ENCODE measurements around the gene OR2T35. TPM values are rescaled to one million over a fixed set of nuclear protein-coding genes. Genes with fewer than 3 reads are reported as not detected.

OR2T35 gene
- total RNA-seq, 1 donor from 2014 or later = not detected

- H3K27me3 ChIP-seq (ENCODE audit: insufficient read depth, low read length) = no peaks in the 10 kb centered on the region
- FAIRE-seq = no peak
- H3K9ac ChIP-seq (ENCODE audit: low read length) = no peak overlapping the region
- no peaks in the 10 kb centered on the region for H3K36me3 Mint-ChIP-seq (ENCODE audit: low read depth, unreplicated experiment)
- H3K9me3 Mint-ChIP-seq (ENCODE audit: unreplicated experiment) = peaks cover 6% of the 10 kb centered on the region
- no peaks in the 10 kb centered on the region for H3K9me3 ChIP-seq (ENCODE audit: insufficient read depth, low read depth, low read length)
- no peaks in the 10 kb centered on the region for H3K36me3 ChIP-seq (ENCODE audit: insufficient read depth, low read length)
- H3K27ac ChIP-seq (ENCODE audit: low read depth, low read length) = no peak overlapping the region
- no peak overlapping the region for H3K27ac Mint-ChIP-seq (ENCODE audit: unreplicated experiment)
- no peaks in the 10 kb centered on the region for H3K4me1 ChIP-seq (ENCODE audit: insufficient read depth, low read length)
- no peak overlapping the region for H3K4me3 ChIP-seq (ENCODE audit: insufficient read depth, low read depth, low read length)
- no peaks in the 10 kb centered on the region for H3K79me2 ChIP-seq (ENCODE audit: insufficient read depth, low read length)
- no peaks in the 10 kb centered on the region for H4K20me1 ChIP-seq (ENCODE audit: insufficient read depth, low read length)
- no peak overlapping the region for H2AFZ ChIP-seq (ENCODE audit: low read depth, low read length)
- no peaks in the 10 kb centered on the region for H3K27me3 Mint-ChIP-seq (ENCODE audit: low read depth, unreplicated experiment)
- TF ChIP-seq, protein P1, sequence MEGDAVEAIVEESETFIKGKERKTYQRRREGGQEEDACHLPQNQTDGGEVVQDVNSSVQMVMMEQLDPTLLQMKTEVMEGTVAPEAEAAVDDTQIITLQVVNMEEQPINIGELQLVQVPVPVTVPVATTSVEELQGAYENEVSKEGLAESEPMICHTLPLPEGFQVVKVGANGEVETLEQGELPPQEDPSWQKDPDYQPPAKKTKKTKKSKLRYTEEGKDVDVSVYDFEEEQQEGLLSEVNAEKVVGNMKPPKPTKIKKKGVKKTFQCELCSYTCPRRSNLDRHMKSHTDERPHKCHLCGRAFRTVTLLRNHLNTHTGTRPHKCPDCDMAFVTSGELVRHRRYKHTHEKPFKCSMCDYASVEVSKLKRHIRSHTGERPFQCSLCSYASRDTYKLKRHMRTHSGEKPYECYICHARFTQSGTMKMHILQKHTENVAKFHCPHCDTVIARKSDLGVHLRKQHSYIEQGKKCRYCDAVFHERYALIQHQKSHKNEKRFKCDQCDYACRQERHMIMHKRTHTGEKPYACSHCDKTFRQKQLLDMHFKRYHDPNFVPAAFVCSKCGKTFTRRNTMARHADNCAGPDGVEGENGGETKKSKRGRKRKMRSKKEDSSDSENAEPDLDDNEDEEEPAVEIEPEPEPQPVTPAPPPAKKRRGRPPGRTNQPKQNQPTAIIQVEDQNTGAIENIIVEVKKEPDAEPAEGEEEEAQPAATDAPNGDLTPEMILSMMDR (IDR thresholded peaks at IDR 0.05; ENCODE audit: insufficient read depth, low read depth, low read length) = no peak
- TF ChIP-seq EZH2 (IDR thresholded peaks at IDR 0.05; ENCODE audit: insufficient read depth, low read length) = no peak
- H3K4me3 Mint-ChIP-seq (ENCODE audit: unreplicated experiment) = no peak overlapping the region
- H3K4me2 ChIP-seq (ENCODE audit: low read length) = no peak overlapping the region
- H3K4me1 Mint-ChIP-seq (ENCODE audit: low read depth, unreplicated experiment) = no peaks in the 10 kb centered on the region
- no peak for DNase-seq (ENCODE audit: low read depth)
Measured at GRCh38 chr1:248610301-248610700, 34.8 kb downstream of the OR2T35 start.

- Mint-ChIP-seq H3K4me1 (ENCODE audit: low read depth, unreplicated experiment) (no peaks in the 10 kb centered on the region), H3K36me3 (ENCODE audit: low read depth, unreplicated experiment) (no peaks in the 10 kb centered on the region), H3K4me3 (ENCODE audit: unreplicated experiment) (no peak overlapping the region), H3K27ac (ENCODE audit: unreplicated experiment) (no peak overlapping the region), H3K9me3 (ENCODE audit: unreplicated experiment) (no peaks in the 10 kb centered on the region), H3K27me3 (ENCODE audit: low read depth, unreplicated experiment) (no peaks in the 10 kb centered on the region)
- no peak overlapping the region for H2AFZ ChIP-seq (ENCODE audit: low read depth, low read length)
- H3K4me3 ChIP-seq (ENCODE audit: insufficient read depth, low read depth, low read length) = no peak overlapping the region
- peaks cover 7% of the 10 kb centered on the region for H3K9me3 ChIP-seq (ENCODE audit: insufficient read depth, low read depth, low read length)
- no peaks in the 10 kb centered on the region for H3K27me3 ChIP-seq (ENCODE audit: insufficient read depth, low read length)
- H3K9ac ChIP-seq (ENCODE audit: low read length) = no peak overlapping the region
- H3K4me1 ChIP-seq (ENCODE audit: insufficient read depth, low read length) = no peaks in the 10 kb centered on the region
- H3K79me2 ChIP-seq (ENCODE audit: insufficient read depth, low read length) = no peaks in the 10 kb centered on the region
- DNase-seq (ENCODE audit: low read depth) (no peak), FAIRE-seq (no peak)
- no peaks in the 10 kb centered on the region for H4K20me1 ChIP-seq (ENCODE audit: insufficient read depth, low read length)
- TF ChIP-seq, protein P1 (IDR thresholded peaks at IDR 0.05; ENCODE audit: insufficient read depth, low read depth, low read length) = no peak
- no peak for TF ChIP-seq EZH2 (IDR thresholded peaks at IDR 0.05; ENCODE audit: insufficient read depth, low read length)
- no peak overlapping the region for H3K27ac ChIP-seq (ENCODE audit: low read depth, low read length)
- H3K36me3 ChIP-seq (ENCODE audit: insufficient read depth, low read length) = no peaks in the 10 kb centered on the region
- H3K4me2 ChIP-seq (ENCODE audit: low read length) = no peak overlapping the region
Measured at GRCh38 chr1:248599396-248599795, 45.7 kb downstream of the OR2T35 start.

GRCh38 chr1:248597589-248597988 is 47.5 kb downstream of the OR2T35 start, which contains the start of gene OR2T10:
OR2T10 (minus strand) TSS chr1:248597700; CDS start chr1:248593768, 3,932 bp downstream.
- Histone ChIP-seq H3K4me2 (ENCODE audit: low read length) (no peak within 1 kb of the TSS), H3K4me1 (ENCODE audit: insufficient read depth, low read length) (no peaks in the 10 kb centered on the region), H3K27ac (ENCODE audit: low read depth, low read length) (no peak within 1 kb of the TSS), H3K9ac (ENCODE audit: low read length) (no peak within 1 kb of the TSS), H3K79me2 (ENCODE audit: insufficient read depth, low read length) (no peaks in the 10 kb centered on the region), H3K27me3 (ENCODE audit: insufficient read depth, low read length) (no peaks in the 10 kb centered on the region), H3K9me3 (ENCODE audit: insufficient read depth, low read depth, low read length) (peaks cover 15% of the 10 kb centered on the region), H2AFZ (ENCODE audit: low read depth, low read length) (no peak within 1 kb of the TSS), H3K4me3 (ENCODE audit: insufficient read depth, low read depth, low read length) (no peak within 1 kb of the TSS), H3K36me3 (ENCODE audit: insufficient read depth, low read length) (no peaks in the 10 kb centered on the region), H4K20me1 (ENCODE audit: insufficient read depth, low read length) (no peaks in the 10 kb centered on the region)
- no peaks in the 10 kb centered on the region for H3K4me1 Mint-ChIP-seq (ENCODE audit: low read depth, unreplicated experiment)
- H3K36me3 Mint-ChIP-seq (ENCODE audit: low read depth, unreplicated experiment) = no peaks in the 10 kb centered on the region
- DNase-seq (ENCODE audit: low read depth) (no peak), FAIRE-seq (no peak)
- TF ChIP-seq, protein P1 (IDR thresholded peaks at IDR 0.05; ENCODE audit: insufficient read depth, low read depth, low read length) = no peak
- TF ChIP-seq EZH2 (IDR thresholded peaks at IDR 0.05; ENCODE audit: insufficient read depth, low read length) = no peak
- H3K4me3 Mint-ChIP-seq (ENCODE audit: unreplicated experiment) = no peak within 1 kb of the TSS
- no peaks in the 10 kb centered on the region for H3K9me3 Mint-ChIP-seq (ENCODE audit: unreplicated experiment)
- H3K27ac Mint-ChIP-seq (ENCODE audit: unreplicated experiment) = no peak within 1 kb of the TSS
- no peaks in the 10 kb centered on the region for H3K27me3 Mint-ChIP-seq (ENCODE audit: low read depth, unreplicated experiment)
